ENCODE measurements around the gene CD9.
"Not testable (repeated sequence)": the region's sequence is repeated elsewhere in the genome, so short reads cannot be mapped to it uniquely, and the experiment has no call there.

CD9 gene

DNA sequence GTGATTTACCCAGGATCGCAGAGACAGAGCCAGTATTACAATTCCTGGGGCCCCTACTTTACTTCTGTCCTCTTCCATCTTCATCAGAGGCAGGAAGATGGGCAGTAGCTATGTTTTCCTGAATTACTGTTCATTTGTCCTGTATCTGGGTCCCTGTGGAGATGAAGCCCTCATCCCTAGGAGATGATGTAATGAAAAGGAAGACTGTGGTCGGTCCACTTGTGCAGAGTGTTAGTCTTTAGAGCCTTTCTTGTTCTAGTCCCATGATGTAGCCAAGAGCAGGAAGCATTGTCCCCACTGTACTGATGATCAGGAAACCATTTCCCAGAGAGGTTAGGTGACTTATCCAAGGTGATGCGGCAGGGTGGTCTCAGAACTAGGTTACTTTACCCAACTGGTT, 2.6 kb downstream of the CD9 start:
- H3K27ac Mint-ChIP-seq: peak overlapping the region; percentile 5
- H3K9me3 Mint-ChIP-seq: no peaks in the 10 kb centered on the region
- no peak for ATAC-seq
- H3K27me3 Mint-ChIP-seq: peaks cover 21% of the 10 kb centered on the region
- H3K4me3 Mint-ChIP-seq: no peak overlapping the region
- H3K4me1 Mint-ChIP-seq: peaks cover 46% of the 10 kb centered on the region
- H3K36me3 Mint-ChIP-seq: peaks cover 5% of the 10 kb centered on the region

DNA sequence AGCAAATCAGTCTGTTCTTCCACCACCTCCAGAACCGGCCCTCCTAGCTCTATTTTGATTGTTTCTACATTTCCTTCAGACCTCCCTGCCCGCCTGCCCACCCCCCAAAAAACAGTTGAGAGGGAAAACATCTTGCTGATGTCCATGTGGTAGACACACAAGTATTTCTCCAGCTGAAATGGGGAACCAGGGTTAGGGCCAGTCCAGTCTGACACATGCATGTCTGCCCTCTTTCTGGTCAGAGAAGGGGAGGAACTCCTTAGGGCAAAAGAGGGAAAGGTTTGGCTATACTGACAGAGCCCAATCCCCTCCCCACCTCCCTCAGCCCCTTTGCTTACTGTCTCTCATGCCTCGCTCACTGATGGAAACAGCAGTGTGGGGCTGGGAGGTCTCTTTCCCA, 3.4 kb downstream of the CD9 start:
- ATAC-seq: no peak
- Mint-ChIP-seq H3K27me3 (peaks cover 20% of the 10 kb centered on the region), H3K36me3 (peaks cover 5% of the 10 kb centered on the region), H3K9me3 (no peaks in the 10 kb centered on the region), H3K27ac (no peak overlapping the region), H3K4me1 (peaks cover 45% of the 10 kb centered on the region), H3K4me3 (no peak overlapping the region)

DNA sequence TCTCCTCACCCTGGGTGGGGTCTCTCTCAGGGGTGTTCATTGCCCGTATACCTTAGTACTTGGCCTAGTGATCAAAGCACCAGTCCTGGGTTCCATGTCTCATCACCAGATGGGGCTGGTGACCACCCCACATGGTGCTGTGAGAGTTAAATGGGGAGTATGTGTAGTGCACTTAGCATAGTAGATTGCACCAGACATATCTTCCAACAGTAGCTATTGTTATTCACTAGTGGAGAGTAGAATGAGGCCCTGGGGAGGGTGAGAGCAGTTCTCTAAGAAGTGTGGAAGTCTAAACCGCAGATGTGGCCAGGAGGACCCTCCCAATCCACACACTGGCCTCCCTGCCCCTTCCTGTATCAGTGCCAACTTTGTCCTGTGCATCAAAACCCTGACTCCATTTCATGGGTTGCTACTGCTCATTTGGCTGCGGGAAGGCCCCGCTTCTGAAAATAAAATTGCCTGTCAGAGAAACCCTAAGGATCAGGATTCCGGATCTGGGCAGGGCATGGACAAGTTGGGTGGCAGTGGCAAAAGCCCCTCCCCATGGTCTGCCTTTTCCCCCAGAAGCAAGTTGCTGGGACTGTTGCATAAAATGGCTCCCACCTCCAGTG, 4.4 kb downstream of the CD9 start:
- H3K27me3 Mint-ChIP-seq: peaks cover 14% of the 10 kb centered on the region
- peaks cover 46% of the 10 kb centered on the region for H3K4me1 Mint-ChIP-seq
- no peaks in the 10 kb centered on the region for H3K9me3 Mint-ChIP-seq
- H3K4me3 Mint-ChIP-seq: no peak overlapping the region
- peaks cover 5% of the 10 kb centered on the region for H3K36me3 Mint-ChIP-seq
- ATAC-seq: no peak
- H3K27ac Mint-ChIP-seq: peak overlapping the region; percentile 52

DNA sequence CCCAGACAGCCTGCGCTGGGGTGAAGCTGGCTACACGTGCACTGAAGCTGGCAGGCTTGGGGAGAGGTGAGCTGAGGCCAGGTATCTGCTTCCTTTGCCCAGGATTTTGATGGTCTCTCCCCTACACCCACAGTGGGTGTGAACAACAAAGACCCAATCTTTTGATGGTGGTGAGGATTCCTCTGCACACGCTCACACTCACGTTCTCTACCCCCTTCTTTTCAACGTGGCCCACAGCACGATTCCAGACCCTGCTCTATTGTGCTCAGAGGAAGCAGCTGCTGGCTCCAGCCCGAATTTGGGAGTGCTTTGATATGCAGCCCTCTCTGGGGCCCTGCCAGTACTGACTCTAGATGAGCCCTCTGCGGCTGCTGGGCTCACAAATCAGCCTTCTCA, 4.9 kb downstream of the CD9 start:
- H3K9me3 Mint-ChIP-seq: no peaks in the 10 kb centered on the region
- peaks cover 14% of the 10 kb centered on the region for H3K27me3 Mint-ChIP-seq
- H3K27ac Mint-ChIP-seq: peak overlapping the region; percentile 52
- H3K4me1 Mint-ChIP-seq: peaks cover 51% of the 10 kb centered on the region
- peaks cover 5% of the 10 kb centered on the region for H3K36me3 Mint-ChIP-seq
- H3K4me3 Mint-ChIP-seq: no peak overlapping the region
- no peak for ATAC-seq

DNA sequence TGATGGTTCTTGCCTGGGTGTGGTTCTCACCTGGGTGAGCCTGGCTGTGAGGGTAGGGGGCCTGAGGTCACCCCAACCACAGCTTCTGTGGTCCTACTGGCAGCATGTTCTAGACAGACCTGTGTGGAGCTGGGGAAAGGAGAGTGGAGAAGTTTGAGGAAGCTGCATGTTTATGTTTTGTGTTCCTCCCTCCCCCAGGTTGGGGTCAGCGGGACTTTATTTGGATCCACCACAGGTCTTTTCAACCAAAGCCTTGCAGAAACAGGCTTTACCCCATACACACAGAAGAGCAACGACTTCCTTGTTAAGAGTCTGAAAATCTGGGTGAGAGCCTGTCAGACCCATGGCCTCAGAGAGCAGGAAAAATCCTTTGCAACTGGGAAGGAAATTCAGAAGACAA, 5.6 kb downstream of the CD9 start:
- peak overlapping the region; percentile 52 for H3K27ac Mint-ChIP-seq
- H3K36me3 Mint-ChIP-seq: peaks cover 5% of the 10 kb centered on the region
- peaks cover 57% of the 10 kb centered on the region for H3K4me1 Mint-ChIP-seq
- no peaks in the 10 kb centered on the region for H3K9me3 Mint-ChIP-seq
- H3K4me3 Mint-ChIP-seq: no peak overlapping the region
- ATAC-seq: no peak
- peaks cover 14% of the 10 kb centered on the region for H3K27me3 Mint-ChIP-seq

DNA sequence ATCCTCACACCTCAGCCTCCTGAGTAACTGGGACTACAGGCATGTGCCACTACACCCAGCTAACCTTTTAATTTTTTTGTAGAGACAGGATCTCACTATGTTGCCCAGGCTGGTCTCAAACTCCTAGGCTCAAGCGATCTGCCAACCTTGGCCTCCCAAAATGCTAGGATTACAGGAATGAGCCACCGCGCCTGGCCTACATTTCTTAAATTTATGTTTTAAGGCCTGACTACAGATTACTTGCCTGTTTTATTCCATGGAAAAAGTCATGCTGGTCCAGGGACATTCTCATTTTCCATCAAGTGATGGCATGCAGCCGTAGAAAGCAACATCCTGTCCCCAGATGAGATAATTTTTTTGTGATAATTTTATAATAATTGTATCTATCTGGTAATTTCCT, 6.1 kb downstream of the CD9 start:
- Mint-ChIP-seq H3K4me1 (peaks cover 62% of the 10 kb centered on the region), H3K9me3 (no peaks in the 10 kb centered on the region), H3K36me3 (peaks cover 5% of the 10 kb centered on the region), H3K27ac (no peak overlapping the region), H3K4me3 (no peak overlapping the region), H3K27me3 (peaks cover 14% of the 10 kb centered on the region)
- ATAC-seq: no peak

DNA sequence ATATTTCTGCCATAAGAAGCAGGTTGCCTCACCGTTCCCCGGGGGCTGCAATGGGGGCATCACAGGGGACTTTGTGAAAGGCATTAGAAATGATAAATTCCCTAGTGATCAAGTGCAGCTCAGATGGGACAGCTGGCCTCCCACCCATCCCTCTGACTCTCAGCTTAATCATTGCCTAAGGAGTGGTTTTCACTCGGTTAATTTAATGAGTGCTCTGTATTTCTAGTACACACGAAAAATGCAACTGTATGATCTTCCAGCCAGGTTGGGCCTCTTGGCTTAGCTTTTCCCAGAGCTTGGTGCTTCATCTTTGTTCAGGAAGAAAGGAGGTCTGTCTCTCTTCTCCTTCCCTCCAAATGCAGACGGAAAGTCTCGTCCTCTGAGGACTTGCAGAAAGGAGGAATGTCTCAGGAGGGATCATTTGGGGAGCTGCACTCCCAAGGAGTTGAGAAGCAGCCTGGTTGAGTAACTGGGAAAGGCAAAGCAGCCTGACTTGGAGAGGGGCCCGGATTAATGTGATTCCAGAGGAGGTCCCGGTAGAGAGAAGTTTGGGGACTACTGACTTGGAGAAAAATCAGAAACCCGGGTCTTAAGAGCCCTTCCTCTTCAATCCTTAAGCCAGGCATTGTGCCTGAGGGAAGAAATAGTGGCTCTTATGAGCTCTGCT, 7.2 kb downstream of the CD9 start:
- peaks cover 7% of the 10 kb centered on the region for H3K27me3 Mint-ChIP-seq
- no peak overlapping the region for H3K4me3 Mint-ChIP-seq
- peaks cover 69% of the 10 kb centered on the region for H3K4me1 Mint-ChIP-seq
- no peaks in the 10 kb centered on the region for H3K9me3 Mint-ChIP-seq
- no peak for ATAC-seq
- H3K36me3 Mint-ChIP-seq: peaks cover 5% of the 10 kb centered on the region
- no peak overlapping the region for H3K27ac Mint-ChIP-seq

DNA sequence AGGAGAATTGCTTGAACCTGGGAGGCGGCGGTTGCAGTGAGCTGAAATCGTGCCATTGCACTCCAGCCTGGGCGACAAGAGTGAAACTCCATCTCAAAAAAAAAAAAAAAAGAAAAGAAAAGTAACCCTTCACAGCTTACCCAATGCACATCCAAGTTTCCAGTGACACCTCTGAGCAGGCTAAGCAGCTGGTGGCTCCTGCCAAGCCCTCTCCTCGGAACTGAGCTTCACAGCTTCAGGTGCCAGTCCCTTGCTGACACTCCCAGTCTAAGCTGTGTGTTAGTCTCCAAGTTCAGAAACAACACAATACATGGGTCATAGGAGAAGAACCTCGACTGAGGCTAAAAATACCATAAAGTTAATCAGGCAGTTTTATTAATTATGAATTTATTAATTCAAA, 7.9 kb downstream of the CD9 start:
- no peak for ATAC-seq
- Mint-ChIP-seq H3K27ac (no peak overlapping the region), H3K36me3 (peaks cover 6% of the 10 kb centered on the region), H3K4me3 (no peak overlapping the region), H3K4me1 (peaks cover 66% of the 10 kb centered on the region), H3K27me3 (no peaks in the 10 kb centered on the region), H3K9me3 (no peaks in the 10 kb centered on the region)

DNA sequence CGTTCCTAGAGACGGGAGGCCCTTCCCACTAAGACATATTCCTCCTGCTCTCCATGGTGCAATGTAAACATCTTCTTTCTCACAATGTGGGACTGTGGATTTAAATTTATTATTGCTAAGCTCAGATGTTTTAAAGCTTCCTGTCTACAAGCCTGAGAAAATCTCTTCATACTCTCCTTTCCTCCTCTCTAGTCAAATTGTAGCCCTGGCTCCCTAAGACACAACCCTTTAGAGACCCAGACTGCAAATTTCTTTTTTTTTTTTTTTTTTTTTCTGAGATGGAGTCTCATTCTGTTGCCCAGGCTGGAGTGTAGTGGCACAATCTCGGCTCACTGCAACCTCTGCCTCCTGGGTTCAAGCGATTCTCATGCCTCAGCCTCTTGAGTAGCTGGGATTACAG, 9.2 kb downstream of the CD9 start:
- H3K36me3 Mint-ChIP-seq: not testable (repeated sequence)

DNA sequence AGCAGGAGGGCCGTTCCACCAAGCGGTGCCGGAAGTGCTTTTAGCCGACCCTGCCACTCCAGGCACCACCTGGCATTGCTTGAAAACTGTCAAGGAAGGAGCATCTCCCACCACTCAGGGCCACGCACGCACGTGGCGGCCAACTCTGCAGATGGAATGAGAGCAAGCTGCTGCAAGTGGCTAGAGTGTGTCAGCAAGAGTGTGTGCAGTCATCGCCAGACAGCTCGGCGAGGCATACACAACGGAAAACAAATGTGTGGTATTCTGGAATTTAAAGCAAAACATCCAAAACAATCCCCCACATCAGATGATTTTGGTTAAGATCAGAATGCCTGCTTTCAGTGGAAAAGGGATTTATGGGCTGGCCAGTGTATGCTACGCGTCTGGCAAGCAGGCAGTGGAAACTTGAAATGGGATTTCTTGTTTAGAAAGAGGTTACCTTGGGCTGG, 11.2 kb downstream of the CD9 start:
- peaks cover 60% of the 10 kb centered on the region for H3K4me1 Mint-ChIP-seq
- peaks cover 4% of the 10 kb centered on the region for H3K36me3 Mint-ChIP-seq
- H3K9me3 Mint-ChIP-seq: no peaks in the 10 kb centered on the region
- H3K27ac Mint-ChIP-seq: no peak overlapping the region
- no peaks in the 10 kb centered on the region for H3K27me3 Mint-ChIP-seq
- no peak for ATAC-seq
- H3K4me3 Mint-ChIP-seq: no peak overlapping the region

More for the DNA sequence above, 9.2 kb downstream of the CD9 start:
- H3K9me3 Mint-ChIP-seq, H3K27me3 Mint-ChIP-seq: not testable (repeated sequence)
- ATAC-seq: peak; percentile 28
- peak overlapping the region; percentile 22 for H3K27ac Mint-ChIP-seq
- H3K4me1 Mint-ChIP-seq: peaks cover 55% of the 10 kb centered on the region
- H3K4me3 Mint-ChIP-seq: peak overlapping the region; percentile 1

DNA sequence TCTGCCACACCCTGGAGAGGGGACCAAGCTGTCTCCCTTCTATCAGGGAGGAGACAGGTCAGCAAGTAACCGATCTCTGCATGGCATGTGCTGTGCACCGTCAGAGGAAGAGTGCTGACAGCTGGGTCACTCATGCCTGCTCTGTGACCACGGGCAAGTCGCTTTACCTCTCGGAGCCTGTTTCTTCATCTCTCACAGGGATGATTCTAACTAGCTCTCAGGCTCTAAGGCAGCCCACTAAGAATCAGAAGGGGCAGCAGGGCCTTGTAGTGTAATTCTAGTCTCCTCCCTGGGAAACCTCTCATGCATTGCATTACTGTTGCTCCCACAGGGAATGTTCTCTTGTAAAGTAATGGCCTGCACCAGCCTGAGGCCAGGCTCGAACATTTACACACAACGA, 11.9 kb downstream of the CD9 start:
- Mint-ChIP-seq H3K27me3 (no peaks in the 10 kb centered on the region), H3K27ac (no peak overlapping the region), H3K4me1 (peaks cover 67% of the 10 kb centered on the region), H3K36me3 (peaks cover 4% of the 10 kb centered on the region), H3K9me3 (no peaks in the 10 kb centered on the region), H3K4me3 (no peak overlapping the region)
- no peak for ATAC-seq

DNA sequence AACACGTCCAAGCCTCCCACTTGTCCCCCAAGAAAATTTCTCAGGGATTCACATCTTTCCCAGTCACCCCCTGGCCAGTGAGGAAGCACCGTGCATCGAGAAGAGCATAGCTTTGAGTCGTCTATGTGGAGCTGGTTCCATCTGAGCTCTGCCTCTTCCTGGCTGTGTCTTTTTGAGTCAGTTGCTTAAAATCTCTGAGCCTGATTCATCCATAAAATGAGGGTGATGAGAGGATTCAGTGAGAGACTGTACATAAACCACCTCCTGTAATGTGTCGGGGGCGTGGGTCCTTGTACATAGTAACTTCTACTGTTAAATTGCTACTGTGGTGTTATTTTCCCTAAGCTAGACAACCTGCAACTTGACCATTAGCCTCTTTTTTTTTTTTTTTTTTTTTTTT, 13.8 kb downstream of the CD9 start:
- Mint-ChIP-seq H3K36me3 (peaks cover 4% of the 10 kb centered on the region), H3K9me3 (no peaks in the 10 kb centered on the region), H3K4me1 (peaks cover 76% of the 10 kb centered on the region), H3K27me3 (no peaks in the 10 kb centered on the region), H3K4me3 (no peak overlapping the region), H3K27ac (no peak overlapping the region)
- no peak for ATAC-seq

DNA sequence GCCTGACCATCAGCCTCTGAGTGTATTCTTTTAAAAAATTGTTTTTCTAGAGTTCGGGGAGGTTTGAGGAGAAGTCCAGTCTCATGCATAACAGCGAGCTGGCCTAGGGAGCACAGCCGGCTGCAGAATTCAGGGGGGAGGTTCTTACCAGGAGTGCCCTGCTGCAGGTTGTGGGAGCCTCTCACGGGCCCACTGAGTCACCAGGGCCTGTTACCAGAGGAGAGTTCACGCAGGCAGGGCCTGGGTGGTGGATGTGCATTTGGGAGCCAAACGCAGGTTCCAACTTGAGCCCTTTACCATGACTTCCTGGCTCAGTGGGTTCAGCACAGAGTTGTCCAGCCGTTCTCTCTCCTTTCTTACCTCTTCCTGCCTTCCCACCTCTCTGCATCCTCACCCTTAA, 14.4 kb downstream of the CD9 start:
- ATAC-seq: no peak
- H3K4me3 Mint-ChIP-seq: no peak overlapping the region
- H3K27ac Mint-ChIP-seq: peak overlapping the region; percentile 28
- H3K36me3 Mint-ChIP-seq: peaks cover 5% of the 10 kb centered on the region
- H3K4me1 Mint-ChIP-seq: peaks cover 73% of the 10 kb centered on the region
- H3K9me3 Mint-ChIP-seq: no peaks in the 10 kb centered on the region
- no peaks in the 10 kb centered on the region for H3K27me3 Mint-ChIP-seq

DNA sequence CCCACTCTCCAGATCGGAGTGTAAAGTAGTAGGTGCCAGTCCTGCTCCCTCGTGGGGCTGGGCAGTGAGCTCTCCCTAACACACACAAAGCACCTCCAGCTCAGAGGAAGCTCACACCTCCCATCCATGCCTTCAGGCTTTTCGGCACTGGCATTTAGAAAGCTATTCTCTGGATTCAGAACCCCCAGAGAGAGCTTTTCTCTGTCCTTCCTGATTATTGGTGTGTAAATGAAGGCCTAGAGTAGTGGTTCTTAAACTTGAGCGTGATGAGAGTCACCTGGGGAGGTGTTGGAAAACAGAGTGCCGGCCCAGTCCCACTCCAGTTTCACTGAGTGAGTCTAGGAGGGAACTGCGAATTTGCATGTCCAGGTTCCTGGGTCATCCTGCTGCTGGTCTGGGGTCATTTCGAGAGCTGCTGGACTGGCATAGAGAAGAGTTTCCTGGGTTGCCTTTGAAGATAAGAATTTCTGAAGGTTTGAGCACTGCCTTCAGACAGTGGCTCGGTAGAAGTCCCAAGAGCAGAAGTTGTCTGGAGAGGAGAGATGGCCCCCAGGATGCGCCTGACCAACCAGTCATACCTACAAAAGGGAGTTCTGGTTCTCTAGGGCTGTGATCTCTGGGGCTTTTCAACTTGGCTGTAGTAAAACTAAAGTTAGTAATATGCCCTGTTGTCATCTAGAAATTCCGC, 15.1 kb downstream of the CD9 start:
- peaks cover 73% of the 10 kb centered on the region for H3K4me1 Mint-ChIP-seq
- H3K9me3 Mint-ChIP-seq: no peaks in the 10 kb centered on the region
- H3K36me3 Mint-ChIP-seq: peaks cover 10% of the 10 kb centered on the region
- no peak overlapping the region for H3K4me3 Mint-ChIP-seq
- H3K27me3 Mint-ChIP-seq: no peaks in the 10 kb centered on the region
- H3K27ac Mint-ChIP-seq: peak overlapping the region; percentile 28
- no peak for ATAC-seq

DNA sequence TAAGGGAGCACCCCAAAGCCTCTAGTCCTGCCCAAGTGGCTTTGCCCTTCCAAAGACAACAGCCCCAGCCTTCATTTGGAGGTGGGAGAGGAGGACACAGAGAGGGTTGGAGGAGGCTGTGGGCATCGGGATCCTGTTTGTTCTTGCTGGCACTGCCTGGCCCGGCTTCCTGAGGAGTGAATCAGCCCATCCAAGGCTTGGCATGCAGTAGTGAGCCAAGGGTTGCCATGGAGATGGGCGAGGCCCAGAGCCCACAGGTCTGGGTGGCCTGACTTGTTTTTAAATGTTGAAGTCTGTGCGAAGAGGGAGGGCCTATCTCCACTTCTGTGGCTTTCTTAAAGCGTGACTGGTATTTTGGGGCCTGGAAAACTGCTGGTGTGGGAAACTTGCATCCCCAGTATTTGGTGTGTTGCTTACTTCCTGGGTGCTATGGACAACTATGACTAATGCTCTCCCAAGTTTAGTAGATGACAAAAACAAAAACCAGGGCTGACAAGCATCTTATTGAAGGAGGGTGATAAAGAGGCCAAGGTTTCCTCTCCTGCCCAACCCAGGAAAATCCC, 15.8 kb downstream of the CD9 start:
- Mint-ChIP-seq H3K4me1 (peaks cover 67% of the 10 kb centered on the region), H3K4me3 (no peak overlapping the region), H3K27ac (peak overlapping the region; percentile 28), H3K36me3 (peaks cover 10% of the 10 kb centered on the region), H3K27me3 (no peaks in the 10 kb centered on the region), H3K9me3 (no peaks in the 10 kb centered on the region)
- ATAC-seq: no peak

DNA sequence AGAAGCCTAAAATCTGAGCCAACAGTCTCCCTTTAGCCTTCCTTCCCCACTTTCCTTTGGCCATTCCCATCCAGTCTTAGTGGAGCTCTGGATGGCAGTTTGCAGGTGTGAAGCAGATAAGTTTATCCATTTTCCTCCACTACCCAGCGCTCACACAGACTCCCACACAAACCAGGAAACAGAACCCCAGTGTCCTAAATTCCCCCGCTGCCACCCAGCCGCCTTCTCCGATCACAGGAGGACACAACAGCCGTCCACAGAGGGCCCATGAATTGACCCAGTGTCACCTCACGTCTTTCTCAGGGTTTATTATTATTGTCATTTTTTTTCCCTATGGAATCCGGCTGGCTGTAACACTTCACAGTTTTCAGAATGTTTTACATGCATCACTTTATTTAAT, 16.4 kb downstream of the CD9 start:
- Mint-ChIP-seq H3K36me3 (peaks cover 10% of the 10 kb centered on the region), H3K27me3 (no peaks in the 10 kb centered on the region), H3K4me1 (peaks cover 61% of the 10 kb centered on the region), H3K27ac (no peak overlapping the region), H3K4me3 (no peak overlapping the region), H3K9me3 (no peaks in the 10 kb centered on the region)
- ATAC-seq: no peak

Data from stimulated activated memory B cell treated with anti-CD40 and anti-IgM and Interleukin-4, amounts not matched to agents 10 μg/mL and 1 μg/mL and 100 μg/mL, for 72 hours (primary cell).